NT2/D1 (cell line): ENCODE results near the gene RXFP1.

ENCODE experiments used
- SUZ12 ChIP-seq: IDR thresholded peaks from 2 replicates; pipeline ENCODE4 v1.6.1; 2011; ENCODE audit not compliant: insufficient read length, insufficient read depth; ENCODE audit errors: extremely low read depth
- ZNF274 ChIP-seq: IDR thresholded peaks from 2 replicates; pipeline ENCODE4 v1.6.1; 2011; ENCODE audit warnings: mild to moderate bottlenecking, low read depth, low read length

GRCh38 chr4:158566860-158567259 is 45.2 kb downstream of the RXFP1 start:
- TF ChIP-seq SUZ12: no peak
- TF ChIP-seq ZNF274: no peak
